GM21381 (cell line): ENCODE data around the gene DPF3.

Experiments
- ATAC-seq: cut with Tn5 transposase; IDR thresholded peaks from one replicate; pipeline ENCODE4 v1.9.1; 2021; ENCODE audit warnings: mild to moderate bottlenecking, moderate library complexity; ENCODE audit not compliant: unreplicated experiment

Gene DPF3

GRCh38 chr14:72688990-72689671 lies 204.8 kb downstream of the DPF3 start:
- ATAC-seq, result no peak

GRCh38 chr14:72686832-72687231 lies 207.1 kb downstream of the DPF3 start:
- no peak for ATAC-seq

GRCh38 chr14:72686101-72686500 lies 207.8 kb downstream of the DPF3 start:
- no peak for ATAC-seq

- no peak for ATAC-seq
Observed at GRCh38 chr14:72685456-72685855, 208.4 kb downstream of the DPF3 start.

GRCh38 chr14:72683787-72684186 lies 210.1 kb downstream of the DPF3 start:
- ATAC-seq, result no peak

DNA sequence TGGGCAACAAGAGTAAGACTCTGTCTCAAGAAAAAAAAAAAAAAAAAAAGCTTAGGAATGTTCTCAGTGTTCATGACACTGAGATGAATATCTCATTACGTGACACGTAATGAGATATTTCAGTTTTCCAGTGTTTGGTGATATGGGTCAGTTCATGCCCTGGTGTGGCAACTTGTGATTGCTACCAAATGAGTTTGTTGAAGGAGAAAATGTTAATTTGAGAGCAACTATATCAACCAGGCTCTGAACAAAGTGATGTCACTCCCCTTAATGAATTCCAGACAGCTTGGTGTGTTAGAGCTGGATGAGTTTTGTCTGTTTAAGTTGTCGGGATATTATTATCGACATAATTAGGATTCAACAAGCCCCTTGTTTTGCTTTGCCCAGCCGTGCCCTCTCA lies 211.7 kb downstream of the DPF3 start:
- ATAC-seq, result no peak

- no peak for ATAC-seq
Observed at GRCh38 chr14:72680853-72681640, 212.9 kb downstream of the DPF3 start.

GRCh38 chr14:72679536-72680151 lies 214.3 kb downstream of the DPF3 start:
- no peak for ATAC-seq

DNA sequence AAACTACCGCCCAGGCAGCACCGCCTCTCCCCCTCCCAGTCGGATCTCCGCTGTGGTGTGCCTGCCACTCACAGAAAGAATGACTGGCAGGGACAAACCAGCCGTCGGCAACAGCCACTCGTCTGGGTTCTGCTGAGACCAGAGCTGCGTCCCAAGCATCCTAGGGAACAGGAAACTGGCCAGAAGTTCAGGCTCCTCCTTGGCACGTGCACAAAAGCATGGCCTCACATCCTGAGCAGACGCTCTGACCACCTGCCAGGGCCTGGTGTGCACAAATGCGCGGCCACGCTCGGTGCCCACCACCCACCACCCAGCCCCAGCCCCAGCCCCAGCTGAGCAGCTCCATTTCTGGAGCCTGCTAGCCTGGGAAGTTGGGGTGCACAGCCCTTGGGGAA lies 214.8 kb downstream of the DPF3 start:
- ATAC-seq, result no peak

DNA sequence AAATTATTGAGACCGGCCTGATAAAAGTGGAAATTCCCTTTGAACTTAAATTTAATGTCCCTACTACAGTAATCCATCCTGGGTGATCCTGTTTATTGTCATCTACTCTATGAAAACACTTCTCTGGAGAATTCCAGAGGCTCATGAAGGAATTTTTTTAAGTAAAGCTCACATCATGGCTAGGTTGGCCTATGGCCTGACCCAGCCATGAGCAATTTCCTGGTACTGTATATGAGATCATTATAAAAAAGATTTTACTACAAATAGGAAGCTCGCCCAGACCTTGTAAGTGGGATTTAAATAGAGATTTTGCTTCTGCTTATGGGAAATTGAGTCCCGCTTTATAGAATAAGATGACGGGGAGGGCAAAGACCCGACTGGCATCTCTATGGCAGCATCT lies 215.5 kb downstream of the DPF3 start:
- no peak for ATAC-seq

DNA sequence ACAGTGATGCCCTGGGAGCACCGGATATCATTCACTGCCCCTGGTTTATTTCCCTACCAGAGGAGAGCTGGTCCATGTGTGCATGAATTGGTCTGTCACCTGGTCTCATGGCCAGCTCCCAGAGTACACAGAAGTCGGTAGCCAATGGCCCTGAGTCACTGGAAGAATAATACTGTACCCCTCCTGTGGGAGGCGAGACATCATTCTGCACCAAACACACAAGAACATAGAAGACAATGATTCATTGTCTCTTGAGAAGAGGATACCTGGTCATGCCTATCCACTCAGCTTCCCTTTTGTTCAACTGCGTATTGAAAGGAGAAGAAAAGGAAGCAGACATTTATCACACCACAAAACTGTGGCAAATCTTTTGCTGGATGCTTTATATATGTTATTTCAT lies 216.2 kb downstream of the DPF3 start:
- no peak for ATAC-seq

DNA sequence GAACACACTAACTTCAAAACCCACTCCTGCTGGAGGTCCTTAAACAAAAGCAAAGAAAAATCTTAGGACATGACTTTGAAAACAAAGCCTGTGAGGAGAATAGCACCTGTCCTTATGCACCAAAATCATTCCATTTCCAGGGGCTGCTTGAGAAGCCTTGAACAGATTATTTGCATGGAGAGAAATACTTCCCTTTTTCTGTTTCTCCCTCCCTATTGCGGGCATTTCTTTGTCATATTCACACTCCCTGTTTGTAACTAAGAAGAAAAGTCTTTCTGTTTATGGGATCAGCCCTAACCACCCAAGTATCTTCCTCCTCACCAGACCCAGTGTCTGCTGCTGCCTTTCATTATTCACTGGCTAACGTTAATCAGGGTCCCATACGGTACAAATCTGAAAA lies 218.8 kb downstream of the DPF3 start:
- no peak for ATAC-seq

DNA sequence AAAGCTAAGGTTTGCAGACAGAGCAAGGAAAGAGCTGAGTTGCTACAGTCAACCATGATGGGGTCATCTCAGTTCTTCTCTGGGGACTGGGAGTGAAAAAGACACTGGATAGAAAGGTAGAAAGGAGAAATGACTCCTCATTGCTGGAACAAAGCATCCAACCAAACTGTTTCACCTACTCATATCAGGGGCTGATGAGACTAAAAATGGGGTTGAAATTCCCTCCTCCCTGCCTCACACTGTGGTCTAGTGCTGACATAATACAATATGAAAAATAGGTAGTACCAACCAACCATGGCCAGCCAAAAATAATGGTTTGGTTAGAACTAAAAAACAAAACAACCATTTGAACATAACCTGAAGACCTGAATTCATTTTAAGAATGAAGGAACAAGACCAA lies 220.7 kb downstream of the DPF3 start:
- ATAC-seq, result no peak

DNA sequence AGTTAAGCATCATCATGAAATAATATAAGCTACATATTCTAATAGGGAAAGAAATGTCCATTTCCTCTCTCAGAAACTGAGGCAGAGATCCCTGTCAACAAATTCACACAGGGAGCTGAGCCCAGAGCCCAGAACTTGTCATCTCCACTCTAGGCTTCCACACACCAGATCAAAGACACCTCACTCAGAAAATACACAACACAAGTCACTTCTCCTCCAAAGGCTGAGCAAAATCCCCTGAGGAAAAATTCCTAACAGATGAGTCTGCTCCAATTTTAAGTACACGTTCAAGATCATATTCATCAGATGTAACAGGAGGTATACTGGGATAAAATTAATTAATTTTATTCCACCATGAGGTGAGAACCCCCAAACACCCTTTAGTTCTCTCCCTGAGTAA lies 227.3 kb downstream of the DPF3 start:
- no peak for ATAC-seq

DNA sequence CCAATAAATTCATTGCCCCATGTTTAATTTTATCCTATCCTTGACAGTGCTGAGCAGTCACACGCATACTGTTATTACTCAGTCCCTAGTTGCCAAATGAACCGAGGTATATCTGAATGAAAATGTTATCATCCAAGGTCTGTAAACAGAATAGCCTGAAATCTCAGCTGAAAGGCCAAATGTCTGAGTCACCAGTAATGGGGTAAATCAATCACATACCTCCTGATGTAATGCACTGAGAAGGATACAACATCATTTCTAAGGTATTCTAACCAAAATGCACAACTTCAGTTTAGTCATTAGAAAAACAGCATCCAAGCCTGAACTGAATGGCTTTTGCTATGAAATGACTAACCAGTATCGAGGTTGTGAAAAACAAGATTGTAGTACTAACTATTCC lies 228.6 kb downstream of the DPF3 start:
- no peak for ATAC-seq

DNA sequence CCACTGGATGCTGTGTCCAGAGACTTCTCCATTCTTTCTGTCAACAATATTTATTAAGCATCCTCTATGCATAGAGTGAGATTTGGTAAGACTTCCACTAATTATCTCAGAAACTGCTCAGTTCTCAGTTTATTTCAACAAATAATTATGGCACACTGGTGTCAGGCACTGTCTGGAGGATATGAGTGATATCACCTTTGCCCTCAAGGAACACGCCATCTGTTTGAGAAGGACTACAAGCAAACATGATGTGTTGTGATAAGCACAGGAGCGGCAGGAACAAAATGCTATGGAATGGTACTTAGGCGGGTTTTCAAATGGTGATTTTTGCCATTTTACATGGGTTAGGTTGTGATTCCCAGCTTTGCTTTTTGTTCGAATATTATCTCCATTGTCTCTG lies 229.2 kb downstream of the DPF3 start:
- ATAC-seq, result no peak

GRCh38 chr14:72663956-72664650 lies 229.8 kb downstream of the DPF3 start:
- ATAC-seq, result no peak

DNA sequence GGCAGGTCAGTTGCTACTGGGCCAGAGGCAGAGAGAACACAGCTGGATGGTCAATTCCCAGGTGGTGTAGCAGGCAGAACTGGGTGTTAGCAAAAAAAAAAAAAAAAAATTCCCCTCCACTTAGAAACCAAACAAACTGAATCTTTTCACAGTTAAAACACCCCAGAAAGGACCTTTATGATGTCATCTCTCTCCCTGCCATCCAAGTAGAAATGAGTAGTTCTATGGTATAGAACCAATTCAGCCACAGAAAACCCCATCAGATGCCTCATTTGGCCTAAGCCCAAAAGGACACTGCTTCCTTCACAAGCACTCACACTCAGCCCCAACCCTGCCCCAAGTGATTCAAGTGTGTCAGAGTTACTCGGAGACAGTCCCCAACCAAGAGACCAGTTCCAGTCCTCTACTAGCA lies 230.8 kb downstream of the DPF3 start:
- ATAC-seq, result no peak

GRCh38 chr14:72662214-72662613 lies 231.7 kb downstream of the DPF3 start:
- no peak for ATAC-seq

DNA sequence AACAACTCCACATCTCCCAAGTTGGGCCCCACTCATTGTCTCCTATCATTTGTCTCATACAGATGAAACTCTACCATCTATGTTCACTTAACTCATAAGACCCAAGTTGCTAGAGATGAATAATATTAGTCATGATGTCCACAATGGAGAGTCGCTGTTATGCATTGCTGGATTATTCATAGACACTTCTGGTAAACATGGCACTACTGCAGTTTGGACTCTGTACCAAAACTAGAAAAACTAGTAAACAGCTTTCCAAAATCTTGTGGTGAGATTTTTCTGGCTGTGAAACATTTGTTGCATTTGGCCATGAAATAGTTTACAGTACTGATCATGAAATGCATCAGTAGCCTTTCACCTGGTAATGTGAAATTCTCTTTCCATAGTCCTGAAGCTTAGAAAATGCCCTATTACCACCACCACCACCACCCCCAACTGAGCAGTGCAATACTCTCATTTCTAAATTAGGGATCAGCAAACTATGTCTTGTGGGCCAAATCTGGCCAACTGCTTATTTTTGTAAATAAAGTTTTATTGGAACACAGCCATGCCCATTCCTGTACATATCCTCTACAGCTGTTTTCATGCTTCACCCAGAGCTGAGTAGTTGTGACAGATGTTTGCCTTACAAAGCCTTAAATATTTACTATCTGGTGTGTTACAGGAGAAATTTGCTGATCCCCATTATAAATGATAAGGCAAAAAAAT lies 236.5 kb downstream of the DPF3 start:
- ATAC-seq, result no peak

GRCh38 chr14:72653026-72653425 lies 240.9 kb downstream of the DPF3 start:
- no peak for ATAC-seq
